DOHH2 (cell line): ENCODE measurements around the gene FNIP1.

Experiments used
- H3F3A ChIP-seq: fragments of 200-600 bp; sonication (generic), shearing (Covaris generic); 2 replicates; pipeline ENCODE4 v1.6.0; 2016; ENCODE audit warnings: antibody characterized with exemption, mild to moderate bottlenecking; ENCODE audit not compliant: control insufficient read depth, insufficient read depth
- H3K27ac ChIP-seq: fragments of 200-600 bp; sonication (generic); 2 replicates; pipeline ENCODE4 v1.5.1; 2014; ENCODE audit warnings: low read depth, mild to moderate bottlenecking, low read length, moderate library complexity
- H3K27me3 ChIP-seq: fragments of 200-600 bp; sonication (generic); 2 replicates; pipeline ENCODE4 v1.6.1; 2014; ENCODE audit warnings: mild to moderate bottlenecking, low read length, mixed read lengths; ENCODE audit not compliant: control insufficient read depth
- H3K36me3 ChIP-seq: fragments of 200-600 bp; sonication (generic); 2 replicates; pipeline ENCODE4 v1.6.1; 2014; ENCODE audit warnings: mild to moderate bottlenecking, low read length, moderate library complexity, mixed read lengths; ENCODE audit not compliant: control insufficient read depth
- H3K4me1 ChIP-seq: fragments of 200-600 bp; sonication (generic); 2 replicates; pipeline ENCODE4 v1.6.1; 2014; ENCODE audit warnings: mild to moderate bottlenecking, low read length, mixed read lengths; ENCODE audit not compliant: control insufficient read depth
- H3K4me2 ChIP-seq: fragments of 200-600 bp; sonication (generic); 2 replicates; pipeline ENCODE4 v1.6.0; 2014; ENCODE audit warnings: mild to moderate bottlenecking, low read length, moderate library complexity
- H3K4me3 ChIP-seq: fragments of 200-600 bp; sonication (generic); 2 replicates; pipeline ENCODE4 v1.5.1; 2014; ENCODE audit warnings: mild to moderate bottlenecking, low read length, mixed read lengths
- H3K79me2 ChIP-seq: fragments of 200-600 bp; sonication (generic); 2 replicates; pipeline ENCODE4 v1.6.1; 2014; ENCODE audit warnings: mild to moderate bottlenecking, low read length, mixed read lengths; ENCODE audit not compliant: control insufficient read depth
- H3K9me2 ChIP-seq: fragments of 200-600 bp; sonication (generic); replicated peaks from 2 replicates; pipeline ENCODE4 v1.6.1; 2014; ENCODE audit warnings: mild to moderate bottlenecking, low read length, mixed read lengths; ENCODE audit not compliant: control insufficient read depth
- H3K9me3 ChIP-seq: fragments of 200-600 bp; sonication (generic); 2 replicates; pipeline ENCODE4 v1.6.1; 2014; ENCODE audit warnings: antibody characterized with exemption, low read length, mixed read lengths; ENCODE audit not compliant: control insufficient read depth, insufficient read depth
- H4K20me1 ChIP-seq: fragments of 200-600 bp; sonication (generic); 2 replicates; pipeline ENCODE4 v1.6.0; 2014; ENCODE audit warnings: low read depth, mild to moderate bottlenecking, antibody characterized with exemption, low read length, moderate library complexity; ENCODE audit not compliant: control insufficient read depth, insufficient read depth
- CTCF ChIP-seq: fragments of 200-600 bp; sonication (generic); IDR thresholded peaks from one replicate; pipeline ENCODE4 v1.5.1; 2014; ENCODE audit warnings: antibody characterized with exemption, mild to moderate bottlenecking, low read depth, low read length; ENCODE audit not compliant: poor library complexity, severe bottlenecking
- EZH2phosphoT487 ChIP-seq: fragments of 200-600 bp; sonication (generic); IDR thresholded peaks from 2 replicates; pipeline ENCODE4 v1.6.1; 2017; ENCODE audit warnings: borderline replicate concordance, mild to moderate bottlenecking, antibody characterized with exemption, low read length, moderate library complexity, mixed read lengths

The FNIP1 gene

GRCh38 chr5:131766689-131767088 is 30.1 kb downstream of the FNIP1 start:
- Histone ChIP-seq H3K4me3 (no peak overlapping the region), H3F3A (no peaks in the 10 kb centered on the region), H3K9me3 (no peaks in the 10 kb centered on the region), H3K79me2 (peaks cover 95% of the 10 kb centered on the region), H3K4me1 (no peaks in the 10 kb centered on the region), H3K36me3 (no peaks in the 10 kb centered on the region), H3K27me3 (no peaks in the 10 kb centered on the region), H3K9me2 (no peaks in the 10 kb centered on the region), H3K27ac (no peak overlapping the region), H3K4me2 (no peak overlapping the region), H4K20me1 (no peaks in the 10 kb centered on the region)
- TF ChIP-seq EZH2phosphoT487 (no peak), CTCF (no peak)

- no peaks in the 10 kb centered on the region for H4K20me1 ChIP-seq
- H3K79me2 ChIP-seq = peaks cover 96% of the 10 kb centered on the region
Observed at GRCh38 chr5:131765261-131765660, 31.6 kb downstream of the FNIP1 start.

GRCh38 chr5:131763968-131764367 is 32.8 kb downstream of the FNIP1 start:
- H3K4me1 ChIP-seq = peaks cover 8% of the 10 kb centered on the region
- no peak overlapping the region for H3K27ac ChIP-seq
- peaks cover 97% of the 10 kb centered on the region for H3K79me2 ChIP-seq
- TF ChIP-seq EZH2phosphoT487 (no peak), CTCF (no peak)
- H3K27me3 ChIP-seq = no peaks in the 10 kb centered on the region
- H3K9me2 ChIP-seq = no peaks in the 10 kb centered on the region
- H3K36me3 ChIP-seq = no peaks in the 10 kb centered on the region
- H4K20me1 ChIP-seq = no peaks in the 10 kb centered on the region; the same call in 1 of the 2 replicates
- H3K4me3 ChIP-seq = no peak overlapping the region
- no peaks in the 10 kb centered on the region for H3F3A ChIP-seq
- no peaks in the 10 kb centered on the region for H3K9me3 ChIP-seq
- no peak overlapping the region for H3K4me2 ChIP-seq

More at GRCh38 chr5:131765261-131765660, 31.6 kb downstream of the FNIP1 start:
- Histone ChIP-seq H3K4me1 (no peaks in the 10 kb centered on the region), H3K27me3 (no peaks in the 10 kb centered on the region), H3K27ac (no peak overlapping the region), H3K4me3 (no peak overlapping the region), H3K9me2 (no peaks in the 10 kb centered on the region), H3K9me3 (no peaks in the 10 kb centered on the region), H3K4me2 (no peak overlapping the region), H3F3A (no peaks in the 10 kb centered on the region), H3K36me3 (no peaks in the 10 kb centered on the region)
- TF ChIP-seq EZH2phosphoT487 = no peak
- no peak for TF ChIP-seq CTCF

- TF ChIP-seq EZH2phosphoT487 (no peak), CTCF (no peak)
- Histone ChIP-seq H3F3A (no peaks in the 10 kb centered on the region), H3K9me2 (no peaks in the 10 kb centered on the region), H3K27me3 (no peaks in the 10 kb centered on the region), H3K36me3 (no peaks in the 10 kb centered on the region; the same call in 1 of the 2 replicates), H3K4me2 (no peak overlapping the region), H3K79me2 (peaks cover 100% of the 10 kb centered on the region), H3K27ac (no peak overlapping the region), H3K9me3 (no peaks in the 10 kb centered on the region), H3K4me3 (no peak overlapping the region), H3K4me1 (peaks cover 28% of the 10 kb centered on the region), H4K20me1 (peaks cover 2% of the 10 kb centered on the region; the same call in 1 of the 2 replicates)
Observed at GRCh38 chr5:131760793-131761192, 36.0 kb downstream of the FNIP1 start.
